ENCODE results near the gene MAP3K20. TPM values are rescaled to one million over a fixed set of nuclear protein-coding genes. Genes with fewer than 3 reads are reported as not detected.

MAP3K20 gene
- total and polyA plus RNA-seq, 2 experiments from 2014 or later: 7.6 to 9.6 TPM

DNA sequence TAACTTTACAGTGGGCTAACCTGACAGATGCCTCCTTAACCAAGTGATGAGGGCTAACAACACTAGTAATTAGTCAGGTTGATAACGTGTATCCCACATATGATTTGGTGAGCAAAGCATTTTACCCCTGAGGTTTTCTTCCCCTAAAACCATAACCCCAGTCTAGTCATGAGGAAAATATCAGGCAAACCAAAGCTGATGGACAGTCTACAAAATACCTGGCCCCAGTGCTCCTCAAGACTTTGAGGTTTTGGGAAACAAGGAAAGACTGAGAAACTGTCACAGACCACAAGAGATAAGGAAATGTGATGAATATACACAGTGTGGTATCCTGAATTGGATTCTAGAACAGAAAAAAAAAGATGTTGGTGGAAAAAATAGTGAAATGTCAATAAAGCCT is 28.5 kb downstream of the MAP3K20 start:
- ATAC-seq (no peak), DNase-seq (ENCODE audit: low spot score) (no peak)
- TF ChIP-seq CREB1 (CRISPR knock-in tag; IDR thresholded peaks at IDR 0.05; ENCODE audit: low read depth): no peak
- Histone ChIP-seq H4K20me1 (replicated peaks; ENCODE audit: insufficient read depth) (no peaks in the 10 kb centered on the region), H3K4me2 (no peak overlapping the region), H3K27ac (ENCODE audit: low read depth) (no peak overlapping the region), H3K4me3 (no peak overlapping the region), H3F3A (replicated peaks; ENCODE audit: low read depth) (no peaks in the 10 kb centered on the region), H3K79me2 (replicated peaks; ENCODE audit: insufficient read depth) (no peaks in the 10 kb centered on the region), H3K27me3 (ENCODE audit: insufficient read depth) (no peaks in the 10 kb centered on the region), H3K9me2 (ENCODE audit: insufficient read depth) (no peaks in the 10 kb centered on the region), H3K4me1 (ENCODE audit: insufficient read depth) (peaks cover 13% of the 10 kb centered on the region), H2AFZ (no peak overlapping the region), H3K36me3 (ENCODE audit: insufficient read depth) (no peaks in the 10 kb centered on the region)
- no peak overlapping the region for H3K27ac Mint-ChIP-seq
- peaks cover 31% of the 10 kb centered on the region for H3K4me1 Mint-ChIP-seq
- peaks cover 1% of the 10 kb centered on the region for H3K27me3 Mint-ChIP-seq (ENCODE audit: insufficient read depth, low read depth, poor library complexity)
- no peaks in the 10 kb centered on the region for H3K36me3 Mint-ChIP-seq (ENCODE audit: low read depth)
- H3K4me3 Mint-ChIP-seq: no peak overlapping the region
- no peaks in the 10 kb centered on the region for H3K9me3 Mint-ChIP-seq

GRCh38 chr2:173106959-173107628 is 31.4 kb downstream of the MAP3K20 start:
- Histone ChIP-seq H3K79me2 (replicated peaks; ENCODE audit: insufficient read depth) (no peaks in the 10 kb centered on the region), H4K20me1 (replicated peaks; ENCODE audit: insufficient read depth) (no peaks in the 10 kb centered on the region), H3K9me2 (ENCODE audit: insufficient read depth) (no peaks in the 10 kb centered on the region; the same call in 1 of the 2 replicates), H3K36me3 (ENCODE audit: insufficient read depth) (no peaks in the 10 kb centered on the region), H3K27me3 (ENCODE audit: insufficient read depth) (no peaks in the 10 kb centered on the region), H2AFZ (no peak overlapping the region), H3F3A (replicated peaks; ENCODE audit: low read depth) (no peaks in the 10 kb centered on the region), H3K27ac (ENCODE audit: low read depth) (no peak overlapping the region), H3K4me3 (no peak overlapping the region), H3K4me1 (ENCODE audit: insufficient read depth) (peaks cover 19% of the 10 kb centered on the region), H3K4me2 (no peak overlapping the region)
- H3K9me3 Mint-ChIP-seq: no peaks in the 10 kb centered on the region
- peak overlapping the region; percentile 49; the same call in 1 of the 2 replicates for H3K27ac Mint-ChIP-seq
- peaks cover 5% of the 10 kb centered on the region; the same call in 1 of the 3 replicates for H3K36me3 Mint-ChIP-seq (ENCODE audit: low read depth)
- no peak for ATAC-seq
- H3K4me3 Mint-ChIP-seq: no peak overlapping the region
- DNase-seq (ENCODE audit: low spot score): no peak
- H3K4me1 Mint-ChIP-seq: peaks cover 24% of the 10 kb centered on the region
- peaks cover 1% of the 10 kb centered on the region for H3K27me3 Mint-ChIP-seq (ENCODE audit: insufficient read depth, low read depth, poor library complexity)
- TF ChIP-seq EZH2 (IDR thresholded peaks at IDR 0.05; ENCODE audit: low read depth, unreplicated experiment) (no peak), EZH2phosphoT487 (IDR thresholded peaks at IDR 0.05; ENCODE audit: unreplicated experiment) (no peak), JUNB (IDR thresholded peaks at IDR 0.05; ENCODE audit: unreplicated experiment) (no peak), ZNF331 (CRISPR knock-in tag; IDR thresholded peaks at IDR 0.05; ENCODE audit: low read depth) (no peak), REST (IDR thresholded peaks at IDR 0.05; ENCODE audit: unreplicated experiment) (no peak), NANOG (IDR thresholded peaks at IDR 0.05; ENCODE audit: borderline replicate concordance) (no peak), CREB1 (CRISPR knock-in tag; IDR thresholded peaks at IDR 0.05; ENCODE audit: low read depth) (no peak), ZNF114 (CRISPR knock-in tag; IDR thresholded peaks at IDR 0.05) (no peak)
- TF ChIP-seq, protein P1, sequence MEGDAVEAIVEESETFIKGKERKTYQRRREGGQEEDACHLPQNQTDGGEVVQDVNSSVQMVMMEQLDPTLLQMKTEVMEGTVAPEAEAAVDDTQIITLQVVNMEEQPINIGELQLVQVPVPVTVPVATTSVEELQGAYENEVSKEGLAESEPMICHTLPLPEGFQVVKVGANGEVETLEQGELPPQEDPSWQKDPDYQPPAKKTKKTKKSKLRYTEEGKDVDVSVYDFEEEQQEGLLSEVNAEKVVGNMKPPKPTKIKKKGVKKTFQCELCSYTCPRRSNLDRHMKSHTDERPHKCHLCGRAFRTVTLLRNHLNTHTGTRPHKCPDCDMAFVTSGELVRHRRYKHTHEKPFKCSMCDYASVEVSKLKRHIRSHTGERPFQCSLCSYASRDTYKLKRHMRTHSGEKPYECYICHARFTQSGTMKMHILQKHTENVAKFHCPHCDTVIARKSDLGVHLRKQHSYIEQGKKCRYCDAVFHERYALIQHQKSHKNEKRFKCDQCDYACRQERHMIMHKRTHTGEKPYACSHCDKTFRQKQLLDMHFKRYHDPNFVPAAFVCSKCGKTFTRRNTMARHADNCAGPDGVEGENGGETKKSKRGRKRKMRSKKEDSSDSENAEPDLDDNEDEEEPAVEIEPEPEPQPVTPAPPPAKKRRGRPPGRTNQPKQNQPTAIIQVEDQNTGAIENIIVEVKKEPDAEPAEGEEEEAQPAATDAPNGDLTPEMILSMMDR (conservative IDR thresholded peaks at IDR 0.05; ENCODE audit: low read depth in 2 of 2): no peak
- TF ChIP-seq, protein P2, sequence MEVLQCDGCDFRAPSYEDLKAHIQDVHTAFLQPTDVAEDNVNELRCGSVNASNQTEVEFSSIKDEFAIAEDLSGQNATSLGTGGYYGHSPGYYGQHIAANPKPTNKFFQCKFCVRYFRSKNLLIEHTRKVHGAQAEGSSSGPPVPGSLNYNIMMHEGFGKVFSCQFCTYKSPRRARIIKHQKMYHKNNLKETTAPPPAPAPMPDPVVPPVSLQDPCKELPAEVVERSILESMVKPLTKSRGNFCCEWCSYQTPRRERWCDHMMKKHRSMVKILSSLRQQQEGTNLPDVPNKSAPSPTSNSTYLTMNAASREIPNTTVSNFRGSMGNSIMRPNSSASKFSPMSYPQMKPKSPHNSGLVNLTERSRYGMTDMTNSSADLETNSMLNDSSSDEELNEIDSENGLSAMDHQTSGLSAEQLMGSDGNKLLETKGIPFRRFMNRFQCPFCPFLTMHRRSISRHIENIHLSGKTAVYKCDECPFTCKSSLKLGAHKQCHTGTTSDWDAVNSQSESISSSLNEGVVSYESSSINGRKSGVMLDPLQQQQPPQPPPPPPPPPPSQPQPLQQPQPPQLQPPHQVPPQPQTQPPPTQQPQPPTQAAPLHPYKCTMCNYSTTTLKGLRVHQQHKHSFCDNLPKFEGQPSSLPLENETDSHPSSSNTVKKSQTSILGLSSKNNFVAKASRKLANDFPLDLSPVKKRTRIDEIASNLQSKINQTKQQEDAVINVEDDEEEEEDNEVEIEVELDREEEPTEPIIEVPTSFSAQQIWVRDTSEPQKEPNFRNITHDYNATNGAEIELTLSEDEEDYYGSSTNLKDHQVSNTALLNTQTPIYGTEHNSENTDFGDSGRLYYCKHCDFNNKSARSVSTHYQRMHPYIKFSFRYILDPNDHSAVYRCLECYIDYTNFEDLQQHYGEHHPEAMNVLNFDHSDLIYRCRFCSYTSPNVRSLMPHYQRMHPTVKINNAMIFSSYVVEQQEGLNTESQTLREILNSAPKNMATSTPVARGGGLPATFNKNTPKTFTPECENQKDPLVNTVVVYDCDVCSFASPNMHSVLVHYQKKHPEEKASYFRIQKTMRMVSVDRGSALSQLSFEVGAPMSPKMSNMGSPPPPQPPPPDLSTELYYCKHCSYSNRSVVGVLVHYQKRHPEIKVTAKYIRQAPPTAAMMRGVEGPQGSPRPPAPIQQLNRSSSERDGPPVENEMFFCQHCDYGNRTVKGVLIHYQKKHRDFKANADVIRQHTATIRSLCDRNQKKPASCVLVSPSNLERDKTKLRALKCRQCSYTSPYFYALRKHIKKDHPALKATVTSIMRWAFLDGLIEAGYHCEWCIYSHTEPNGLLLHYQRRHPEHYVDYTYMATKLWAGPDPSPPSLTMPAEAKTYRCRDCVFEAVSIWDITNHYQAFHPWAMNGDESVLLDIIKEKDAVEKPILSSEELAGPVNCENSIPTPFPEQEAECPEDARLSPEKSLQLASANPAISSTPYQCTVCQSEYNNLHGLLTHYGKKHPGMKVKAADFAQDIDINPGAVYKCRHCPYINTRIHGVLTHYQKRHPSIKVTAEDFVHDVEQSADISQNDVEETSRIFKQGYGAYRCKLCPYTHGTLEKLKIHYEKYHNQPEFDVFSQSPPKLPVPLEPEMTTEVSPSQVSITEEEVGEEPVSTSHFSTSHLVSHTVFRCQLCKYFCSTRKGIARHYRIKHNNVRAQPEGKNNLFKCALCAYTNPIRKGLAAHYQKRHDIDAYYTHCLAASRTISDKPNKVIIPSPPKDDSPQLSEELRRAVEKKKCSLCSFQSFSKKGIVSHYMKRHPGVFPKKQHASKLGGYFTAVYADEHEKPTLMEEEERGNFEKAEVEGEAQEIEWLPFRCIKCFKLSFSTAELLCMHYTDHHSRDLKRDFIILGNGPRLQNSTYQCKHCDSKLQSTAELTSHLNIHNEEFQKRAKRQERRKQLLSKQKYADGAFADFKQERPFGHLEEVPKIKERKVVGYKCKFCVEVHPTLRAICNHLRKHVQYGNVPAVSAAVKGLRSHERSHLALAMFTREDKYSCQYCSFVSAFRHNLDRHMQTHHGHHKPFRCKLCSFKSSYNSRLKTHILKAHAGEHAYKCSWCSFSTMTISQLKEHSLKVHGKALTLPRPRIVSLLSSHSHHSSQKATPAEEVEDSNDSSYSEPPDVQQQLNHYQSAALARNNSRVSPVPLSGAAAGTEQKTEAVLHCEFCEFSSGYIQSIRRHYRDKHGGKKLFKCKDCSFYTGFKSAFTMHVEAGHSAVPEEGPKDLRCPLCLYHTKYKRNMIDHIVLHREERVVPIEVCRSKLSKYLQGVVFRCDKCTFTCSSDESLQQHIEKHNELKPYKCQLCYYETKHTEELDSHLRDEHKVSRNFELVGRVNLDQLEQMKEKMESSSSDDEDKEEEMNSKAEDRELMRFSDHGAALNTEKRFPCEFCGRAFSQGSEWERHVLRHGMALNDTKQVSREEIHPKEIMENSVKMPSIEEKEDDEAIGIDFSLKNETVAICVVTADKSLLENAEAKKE (CRISPR knock-in tag; IDR thresholded peaks at IDR 0.05): no peak
